Measurements from ENCODE around the gene TOR1AIP2.

GRCh38 chr1:179823693-179824092 lies 53.9 kb downstream of the TOR1AIP2 start:
- no peak for TF ChIP-seq CTCF (IDR thresholded peaks at IDR 0.05)
- no peak for TF ChIP-seq POLR2AphosphoS5 (IDR thresholded peaks at IDR 0.05)
- TF ChIP-seq POLR2A (IDR thresholded peaks at IDR 0.05): no peak

Data from prostate gland (tissue), 2 donors.